BJ (cell line): ENCODE results near the gene NHLRC1. TPM values are rescaled to one million over a fixed set of nuclear protein-coding genes. Genes with fewer than 3 reads are reported as not detected.

Source experiments
- CTCF ChIA-PET: fragments of 350-600 bp; formaldehyde crosslinking; extraction: SDS; loops from one replicate; lab custom pipeline; 2021; ENCODE audit warnings: antibody characterized with exemption, inconsistent platforms; lab: Yijun Ruan, JAX
- POLR2A ChIA-PET: fragments of 300-600 bp; sonication (Branson Sonifier 250); formaldehyde crosslinking; extraction: SDS; loops from one replicate; lab custom pipeline; 2021; ENCODE audit warnings: antibody characterized with exemption; lab: Charles Lee
- DNase-seq: peaks from one replicate; pipeline ENCODE4 v3.0.0-alpha.2; 2011; ENCODE audit warnings: low read depth
- H3K27me3 ChIP-seq: 2 replicates; pipeline ENCODE4 v1.6.0; 2011; ENCODE audit warnings: low read length; ENCODE audit not compliant: control insufficient read depth, insufficient read depth
- H3K36me3 ChIP-seq: 2 replicates; pipeline ENCODE4 v1.5.1; 2011; ENCODE audit warnings: low read length; ENCODE audit not compliant: control insufficient read depth, insufficient read depth
- H3K4me3 ChIP-seq: 2 replicates; pipeline ENCODE4 v1.5.1; 2011; ENCODE audit warnings: low read depth, mild to moderate bottlenecking, control low read depth, low read length
- polyA plus RNA-seq: library from polyadenylated mRNA; depleted of rRNA; stranded (reverse); fragments of >200 nt; gene quantifications from 2 replicates; pipeline ENCODE4 v1.2.3, GENCODE V29; 2011
- TF ChIP-seq, protein P1 (sequence below): IDR thresholded peaks from 2 replicates; pipeline ENCODE4 v1.5.1; 2011; ENCODE audit warnings: low read depth, mild to moderate bottlenecking, control low read depth, inconsistent platforms, low read length, moderate library complexity; ENCODE audit not compliant: insufficient read depth

The NHLRC1 gene
- polyA plus RNA-seq, 1 experiment, result 1.7 TPM

DNA sequence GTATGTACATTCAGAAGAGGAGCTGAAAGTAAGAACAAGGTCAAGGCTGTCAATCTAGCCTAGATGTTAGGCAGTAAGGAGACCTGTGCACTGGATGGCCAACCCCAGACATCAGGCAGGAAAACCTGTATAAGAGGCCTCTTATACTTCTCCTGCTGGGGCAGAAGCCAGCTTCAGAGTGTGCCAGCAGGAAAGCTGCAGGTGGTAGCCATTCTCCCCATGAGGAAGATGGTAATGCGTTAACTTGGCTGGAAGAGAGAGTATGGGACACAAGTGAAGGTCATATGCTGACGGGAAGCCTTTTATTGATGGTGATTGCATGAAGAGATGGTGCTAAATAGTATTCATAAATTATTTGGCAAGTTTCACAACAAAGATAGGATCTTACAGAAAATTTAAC lies 20.6 kb downstream of the NHLRC1 start:
- TF ChIP-seq, protein P1, sequence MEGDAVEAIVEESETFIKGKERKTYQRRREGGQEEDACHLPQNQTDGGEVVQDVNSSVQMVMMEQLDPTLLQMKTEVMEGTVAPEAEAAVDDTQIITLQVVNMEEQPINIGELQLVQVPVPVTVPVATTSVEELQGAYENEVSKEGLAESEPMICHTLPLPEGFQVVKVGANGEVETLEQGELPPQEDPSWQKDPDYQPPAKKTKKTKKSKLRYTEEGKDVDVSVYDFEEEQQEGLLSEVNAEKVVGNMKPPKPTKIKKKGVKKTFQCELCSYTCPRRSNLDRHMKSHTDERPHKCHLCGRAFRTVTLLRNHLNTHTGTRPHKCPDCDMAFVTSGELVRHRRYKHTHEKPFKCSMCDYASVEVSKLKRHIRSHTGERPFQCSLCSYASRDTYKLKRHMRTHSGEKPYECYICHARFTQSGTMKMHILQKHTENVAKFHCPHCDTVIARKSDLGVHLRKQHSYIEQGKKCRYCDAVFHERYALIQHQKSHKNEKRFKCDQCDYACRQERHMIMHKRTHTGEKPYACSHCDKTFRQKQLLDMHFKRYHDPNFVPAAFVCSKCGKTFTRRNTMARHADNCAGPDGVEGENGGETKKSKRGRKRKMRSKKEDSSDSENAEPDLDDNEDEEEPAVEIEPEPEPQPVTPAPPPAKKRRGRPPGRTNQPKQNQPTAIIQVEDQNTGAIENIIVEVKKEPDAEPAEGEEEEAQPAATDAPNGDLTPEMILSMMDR, result no peak
- DNase-seq, result no peak
- ChIA-PET POLR2A (no interaction called here), CTCF (interaction anchor here (0.7 to 1.7 kb wide), 3 partner anchors 9 to 284 kb away, joined by 3 read pairs; partner anchors contain the start of gene NHLRC1)
- Histone ChIP-seq H3K27me3 (no peaks in the 10 kb centered on the region), H3K4me3 (no peak overlapping the region), H3K36me3 (no peaks in the 10 kb centered on the region)

DNA sequence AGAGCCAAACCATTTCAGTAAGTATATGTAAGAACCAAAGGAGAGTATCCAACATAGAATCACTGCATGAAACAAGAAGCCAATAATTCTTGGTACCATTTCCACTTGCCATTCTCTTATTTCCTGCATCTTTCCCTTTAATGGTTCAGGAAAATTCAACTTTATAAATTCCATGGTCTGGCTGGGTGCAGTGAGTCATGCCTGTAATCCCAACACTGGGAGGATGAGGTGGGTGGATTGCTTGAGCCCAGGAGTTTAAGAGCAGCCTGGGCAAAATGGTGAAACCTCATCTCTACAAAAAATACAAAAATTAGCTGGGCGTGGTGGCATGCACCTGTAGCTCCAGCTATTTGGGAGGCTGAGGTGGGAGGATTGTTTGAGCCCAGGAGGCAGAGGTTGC lies 21.2 kb downstream of the NHLRC1 start:
- Histone ChIP-seq H3K27me3 (no peaks in the 10 kb centered on the region), H3K36me3 (no peaks in the 10 kb centered on the region), H3K4me3 (no peak overlapping the region)
- TF ChIP-seq, protein P1, result no peak
- ChIA-PET POLR2A (no interaction called here), CTCF (interaction anchor here (0.6 to 1.7 kb wide), 3 partner anchors 10 to 13 kb away, joined by 3 read pairs; no protein-coding TSS in a partner anchor)
- peak; percentile 14 for DNase-seq

DNA sequence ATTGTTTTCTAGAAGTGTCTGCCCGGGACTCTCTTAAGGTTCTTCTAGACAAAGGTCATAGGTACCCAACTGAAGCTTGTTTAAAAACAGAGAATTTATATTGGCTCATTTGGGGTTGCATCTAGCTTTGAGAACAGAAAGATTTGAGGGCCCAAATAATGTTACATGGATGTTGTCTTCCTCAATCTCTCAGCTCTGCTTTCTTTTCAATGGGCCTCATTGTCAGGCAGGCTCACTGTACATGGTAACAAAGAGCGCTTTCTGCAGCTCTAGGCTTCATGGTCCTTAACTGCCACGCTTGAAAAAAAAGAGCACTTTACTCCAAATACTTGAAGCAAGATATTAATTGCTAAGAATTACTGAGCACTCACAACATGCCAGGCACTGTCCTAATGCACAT lies 22.2 kb downstream of the NHLRC1 start:
- TF ChIP-seq, protein P1, result no peak
- no peak for DNase-seq
- Histone ChIP-seq H3K36me3 (no peaks in the 10 kb centered on the region), H3K4me3 (no peak overlapping the region), H3K27me3 (no peaks in the 10 kb centered on the region)
- ChIA-PET CTCF (interaction anchor here (0.6 kb wide), 1 partner anchor 258 kb away, joined by 3 read pairs; no protein-coding TSS in a partner anchor), POLR2A (no interaction called here)

DNA sequence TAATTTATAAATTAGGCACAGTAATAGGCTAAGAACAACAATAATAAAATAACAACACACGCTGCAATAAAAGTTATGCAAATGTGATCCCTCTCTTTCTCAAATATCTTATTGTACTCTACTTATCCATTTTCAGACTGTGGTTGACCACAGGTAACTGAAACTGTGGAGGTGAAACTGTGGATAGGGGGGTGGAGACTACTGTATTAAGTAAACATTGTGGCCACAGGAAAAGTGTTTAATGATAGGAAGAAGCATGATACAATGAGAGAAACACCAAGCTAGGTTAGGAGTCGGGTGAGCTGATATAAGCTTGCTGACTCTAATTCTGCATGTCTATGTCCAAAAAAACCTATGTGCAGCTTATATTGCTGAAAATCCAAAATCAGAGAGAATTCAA lies 23.0 kb downstream of the NHLRC1 start:
- no peak overlapping the region for H3K4me3 ChIP-seq
- POLR2A ChIA-PET, result no interaction called here

DNA sequence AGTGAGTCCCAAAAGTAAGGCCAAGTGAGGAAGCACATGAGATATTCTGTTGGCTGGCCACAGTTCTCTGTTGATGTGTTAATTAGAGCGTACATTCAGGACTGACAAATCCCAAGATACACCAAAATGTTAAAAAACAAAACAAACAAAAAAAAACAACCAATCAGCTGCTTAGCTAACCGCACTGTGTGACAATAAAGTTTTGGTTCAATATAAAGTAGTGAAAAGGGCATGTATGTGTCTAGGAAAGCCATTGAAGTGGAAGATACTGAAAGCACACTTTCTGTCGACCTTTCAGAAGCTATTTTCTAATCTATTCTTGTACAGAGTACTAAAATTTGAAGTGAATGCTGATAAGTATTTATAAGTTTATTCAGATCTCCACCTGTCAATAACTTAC lies 26.1 kb downstream of the NHLRC1 start:
- no peak for DNase-seq
- no peak overlapping the region for H3K4me3 ChIP-seq
- POLR2A ChIA-PET, result no interaction called here
- CTCF ChIA-PET, result no interaction called here
- TF ChIP-seq, protein P1, result no peak
- H3K27me3 ChIP-seq, result no peaks in the 10 kb centered on the region
- no peaks in the 10 kb centered on the region for H3K36me3 ChIP-seq

More for the DNA sequence above, 23.0 kb downstream of the NHLRC1 start:
- no peaks in the 10 kb centered on the region for H3K27me3 ChIP-seq
- TF ChIP-seq, protein P1, result no peak
- H3K36me3 ChIP-seq, result no peaks in the 10 kb centered on the region
- no peak for DNase-seq
- CTCF ChIA-PET, result no interaction called here
